ENCODE data around the gene ZMPSTE24.

- TF ChIP-seq POLR2A (IDR thresholded peaks at IDR 0.05), result no peak
- TF ChIP-seq CTCF (IDR thresholded peaks at IDR 0.05), result no peak
These were observed 45.2 kb downstream of the ZMPSTE24 start for GRCh38 chr1:40303051-40303771.

All from vagina (tissue), 2 donors.